ENCODE measurements around the gene SAG. TPM values are rescaled to one million over a fixed set of nuclear protein-coding genes. Genes with fewer than 3 reads are reported as not detected.

The SAG gene
- total RNA-seq, 1 donor from 2014 or later: 0.04 TPM

DNA sequence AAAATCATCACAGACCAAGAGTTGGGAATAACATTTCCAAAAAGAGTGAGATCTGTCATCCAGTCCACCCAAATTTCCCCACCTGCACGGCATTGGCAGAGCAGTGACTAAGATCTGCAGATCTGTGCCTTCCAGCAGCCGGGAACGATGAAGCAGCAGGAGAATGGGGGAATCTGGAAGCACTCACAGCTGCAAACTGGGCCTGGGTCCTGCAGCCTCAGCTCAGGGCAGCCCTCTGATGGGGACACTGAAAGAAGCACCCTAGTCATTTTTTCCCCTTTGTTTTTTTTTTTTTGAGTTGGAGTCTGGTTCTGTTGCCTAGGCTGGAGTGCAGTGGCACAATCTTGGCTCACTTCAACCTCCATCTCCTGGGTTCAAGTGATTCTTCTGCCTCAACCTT lies 4.4 kb upstream of the SAG start:
- Mint-ChIP-seq H3K4me1 (no peaks in the 10 kb centered on the region), H3K36me3 (ENCODE audit: low read depth) (no peaks in the 10 kb centered on the region), H3K27me3 (no peaks in the 10 kb centered on the region), H3K9me3 (no peaks in the 10 kb centered on the region), H3K27ac (no peak overlapping the region), H3K4me3 (no peak overlapping the region)
- ChIA-PET CTCF (interaction anchor here (1.3 kb wide), 1 partner anchor 53 kb away, joined by 4 read pairs; no protein-coding TSS in a partner anchor), POLR2A (interaction anchor here (0.6 to 0.7 kb wide), 2 partner anchors 22 to 51 kb away, joined by 3 to 5 read pairs; no protein-coding TSS in a partner anchor)
- ATAC-seq (ENCODE audit: low read depth): no peak
- TF ChIP-seq, protein P1, sequence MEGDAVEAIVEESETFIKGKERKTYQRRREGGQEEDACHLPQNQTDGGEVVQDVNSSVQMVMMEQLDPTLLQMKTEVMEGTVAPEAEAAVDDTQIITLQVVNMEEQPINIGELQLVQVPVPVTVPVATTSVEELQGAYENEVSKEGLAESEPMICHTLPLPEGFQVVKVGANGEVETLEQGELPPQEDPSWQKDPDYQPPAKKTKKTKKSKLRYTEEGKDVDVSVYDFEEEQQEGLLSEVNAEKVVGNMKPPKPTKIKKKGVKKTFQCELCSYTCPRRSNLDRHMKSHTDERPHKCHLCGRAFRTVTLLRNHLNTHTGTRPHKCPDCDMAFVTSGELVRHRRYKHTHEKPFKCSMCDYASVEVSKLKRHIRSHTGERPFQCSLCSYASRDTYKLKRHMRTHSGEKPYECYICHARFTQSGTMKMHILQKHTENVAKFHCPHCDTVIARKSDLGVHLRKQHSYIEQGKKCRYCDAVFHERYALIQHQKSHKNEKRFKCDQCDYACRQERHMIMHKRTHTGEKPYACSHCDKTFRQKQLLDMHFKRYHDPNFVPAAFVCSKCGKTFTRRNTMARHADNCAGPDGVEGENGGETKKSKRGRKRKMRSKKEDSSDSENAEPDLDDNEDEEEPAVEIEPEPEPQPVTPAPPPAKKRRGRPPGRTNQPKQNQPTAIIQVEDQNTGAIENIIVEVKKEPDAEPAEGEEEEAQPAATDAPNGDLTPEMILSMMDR (IDR thresholded peaks at IDR 0.05): no peak
- intact Hi-C loops (cut with micrococcal nuclease): no loop called here
- no peak for DNase-seq

DNA sequence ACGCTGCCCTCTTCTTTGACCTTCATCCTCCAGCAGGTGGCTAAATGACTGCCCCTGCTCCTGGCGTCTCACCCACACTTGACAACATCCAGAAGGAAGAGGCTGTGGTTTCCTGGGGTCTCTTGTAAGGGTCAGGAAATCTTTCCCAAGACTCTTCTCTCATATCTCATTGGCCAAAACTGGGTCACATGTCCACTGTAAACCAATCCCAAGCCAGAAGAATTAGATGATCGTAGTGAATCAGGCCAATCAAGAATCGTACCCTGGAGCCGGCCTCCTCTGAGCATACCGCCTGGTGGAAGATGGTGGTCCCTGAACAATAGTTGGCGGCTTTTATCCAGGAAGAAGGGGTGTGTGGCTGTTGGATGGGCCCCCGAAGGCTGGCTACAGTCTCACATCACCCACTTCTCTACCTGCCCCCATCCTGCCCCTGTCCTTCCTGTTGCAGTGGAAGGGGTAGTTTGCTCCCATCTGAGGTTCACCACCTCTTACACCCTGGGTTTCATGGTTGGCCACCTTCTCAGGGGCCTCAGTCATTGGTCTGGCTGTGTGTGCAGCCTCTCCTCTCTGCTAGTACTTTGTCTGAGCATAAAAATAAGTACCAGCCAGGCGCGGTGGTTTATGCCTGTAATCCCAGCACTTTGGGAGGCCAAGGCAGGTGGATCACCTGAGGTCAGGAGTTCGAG lies 3.8 kb downstream of the SAG start:
- Mint-ChIP-seq H3K27ac (no peak overlapping the region), H3K9me3 (no peaks in the 10 kb centered on the region), H3K4me3 (no peak overlapping the region), H3K27me3 (no peaks in the 10 kb centered on the region), H3K4me1 (peaks cover 35% of the 10 kb centered on the region), H3K36me3 (ENCODE audit: low read depth) (no peaks in the 10 kb centered on the region)
- DNase-seq: no peak
- POLR2A ChIA-PET: no interaction called here
- TF ChIP-seq, protein P1 (IDR thresholded peaks at IDR 0.05): no peak
- no peak for ATAC-seq (ENCODE audit: low read depth)
- CTCF ChIA-PET: no interaction called here
- intact Hi-C loops (cut with micrococcal nuclease): no loop called here

GRCh38 chr2:233312874-233313273 lies 5.3 kb downstream of the SAG start:
- no peak overlapping the region for H3K27ac Mint-ChIP-seq
- intact Hi-C loops (cut with micrococcal nuclease): no loop called here
- TF ChIP-seq, protein P1 (IDR thresholded peaks at IDR 0.05): no peak
- H3K4me1 Mint-ChIP-seq: peaks cover 43% of the 10 kb centered on the region
- DNase-seq (no peak), ATAC-seq (ENCODE audit: low read depth) (no peak)
- ChIA-PET CTCF (interaction anchor here (0.6 to 1.0 kb wide), 2 partner anchors 130 to 701 kb away, joined by 3 read pairs; no protein-coding TSS in a partner anchor), POLR2A (interaction anchor here (0.6 to 2.1 kb wide), 2 partner anchors 18 kb away, joined by 3 to 7 read pairs; no protein-coding TSS in a partner anchor)
- H3K4me3 Mint-ChIP-seq: no peak overlapping the region
- H3K36me3 Mint-ChIP-seq (ENCODE audit: low read depth): no peaks in the 10 kb centered on the region
- H3K27me3 Mint-ChIP-seq: no peaks in the 10 kb centered on the region
- H3K9me3 Mint-ChIP-seq: no peaks in the 10 kb centered on the region

DNA sequence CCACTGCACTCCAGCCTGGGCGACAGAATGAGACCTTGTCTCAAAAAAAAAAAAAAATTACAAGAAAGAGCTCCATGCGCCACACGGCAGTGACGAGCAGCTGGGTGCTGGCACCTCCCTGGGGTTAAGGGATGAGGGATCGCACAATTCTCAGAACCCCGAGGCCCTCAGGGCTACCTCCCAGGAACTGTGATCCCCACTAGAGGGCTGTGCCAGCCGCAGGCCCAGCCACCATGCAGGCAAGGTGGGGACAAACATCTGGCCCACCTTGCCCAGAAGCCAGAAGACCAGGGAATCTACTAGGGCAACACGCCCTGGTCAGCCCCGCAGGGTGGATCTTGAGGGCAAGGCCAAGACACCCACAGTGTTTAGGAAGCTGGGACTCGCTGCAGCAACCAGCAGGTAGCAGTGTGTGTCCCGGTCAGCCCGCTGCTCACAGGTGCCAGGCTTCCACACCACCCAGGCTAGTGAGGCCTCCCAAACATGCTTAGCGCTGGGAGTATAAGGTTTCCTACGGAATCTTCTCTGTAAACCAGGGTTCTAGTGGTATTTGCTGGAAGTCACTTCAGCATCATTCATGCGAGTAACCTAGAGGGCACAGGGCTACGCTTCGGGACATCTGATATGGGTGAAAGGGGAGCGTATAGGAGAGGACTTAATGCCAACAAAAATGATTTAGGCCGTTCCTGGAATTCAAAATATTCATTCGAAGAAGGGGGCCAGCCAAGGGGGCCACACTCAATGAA lies 6.7 kb downstream of the SAG start:
- H3K4me3 Mint-ChIP-seq: no peak overlapping the region
- ATAC-seq (ENCODE audit: low read depth): no peak
- intact Hi-C loops (cut with micrococcal nuclease): no loop called here
- H3K9me3 Mint-ChIP-seq: no peaks in the 10 kb centered on the region
- peaks cover 51% of the 10 kb centered on the region for H3K4me1 Mint-ChIP-seq
- TF ChIP-seq, protein P1 (IDR thresholded peaks at IDR 0.05): no peak
- H3K36me3 Mint-ChIP-seq (ENCODE audit: low read depth): no peaks in the 10 kb centered on the region
- no peak overlapping the region for H3K27ac Mint-ChIP-seq
- H3K27me3 Mint-ChIP-seq: no peaks in the 10 kb centered on the region
- ChIA-PET CTCF (interaction anchor here (0.6 to 1.0 kb wide), 3 partner anchors 9 to 129 kb away, joined by 3 read pairs; no protein-coding TSS in a partner anchor), POLR2A (interaction anchor here (0.6 to 0.7 kb wide), 2 partner anchors 40 to 67 kb away, joined by 3 to 6 read pairs; partner anchors contain the start of gene DGKD)
- DNase-seq: no peak
